IMR-90 (cell line): Measurements from ENCODE around the gene FAM117B. TPM values are rescaled to one million over a fixed set of nuclear protein-coding genes. Genes with fewer than 3 reads are reported as not detected.

ENCODE experiments used
- ATAC-seq: fragments of 200-7000 bp; cut with Tn5 transposase; 2 replicates; pipeline ENCODE4 v1.9.1; 2020; ENCODE audit warnings: low read depth, mild to moderate bottlenecking, moderate library complexity
- BruUV-seq: library from RNA; stranded (reverse); fragments of 400-500 nt; replicated peaks from 2 replicates; lab custom pipeline; 2021; lab: Mats Ljungman, UMichigan
- CTCF ChIA-PET: fragments of 300-600 bp; formaldehyde crosslinking; extraction: SDS; loops from one replicate; lab custom pipeline; 2021; ENCODE audit warnings: antibody characterized with exemption; lab: Yijun Ruan, JAX
- POLR2A ChIA-PET: fragments of 300-600 bp; sonication (Branson Sonifier 250); formaldehyde crosslinking; loops from one replicate; lab custom pipeline; 2022; ENCODE audit warnings: antibody characterized with exemption; ENCODE audit not compliant: unreplicated experiment; lab: Charles Lee
- DNase-seq: peaks from one replicate; pipeline ENCODE4 v3.0.0; 2013
- H2AFZ ChIP-seq: replicated peaks from 2 replicates; pipeline ENCODE3; 2013; ENCODE audit warnings: low read length, mild to moderate bottlenecking; ENCODE audit not compliant: poor library complexity
- H2AK5ac ChIP-seq: 2 replicates; pipeline ENCODE4 v1.6.1; 2013; ENCODE audit warnings: low read depth, low read length, inconsistent platforms
- H2AK9ac ChIP-seq: replicated peaks from 2 replicates; pipeline ENCODE3; 2013; ENCODE audit warnings: mild to moderate bottlenecking, low read depth, low read length, moderate library complexity; ENCODE audit not compliant: poor library complexity
- H2BK120ac ChIP-seq: 2 replicates; pipeline ENCODE4 v1.6.1; 2013; ENCODE audit warnings: low read depth, low read length, inconsistent platforms
- H2BK15ac ChIP-seq: 3 replicates; pipeline ENCODE4 v1.6.1; 2013; ENCODE audit warnings: low read depth, low read length, inconsistent platforms
- H2BK20ac ChIP-seq: 2 replicates; pipeline ENCODE4 v1.6.1; 2013; ENCODE audit warnings: low read depth, mild to moderate bottlenecking, inconsistent platforms, low read length, moderate library complexity
- H2BK5ac ChIP-seq: 2 replicates; pipeline ENCODE4 v1.6.1; 2013; ENCODE audit warnings: mild to moderate bottlenecking, low read depth, low read length, inconsistent platforms; ENCODE audit not compliant: poor library complexity, severe bottlenecking
- H3K14ac ChIP-seq: replicated peaks from 2 replicates; pipeline ENCODE4 v1.6.1; 2013; ENCODE audit warnings: low read depth, low read length, inconsistent platforms
- H3K18ac ChIP-seq: 2 replicates; pipeline ENCODE4 v1.6.1; 2013; ENCODE audit warnings: low read depth, low read length, control low read depth
- H3K23ac ChIP-seq: 2 replicates; pipeline ENCODE4 v1.6.1; 2013; ENCODE audit warnings: low read depth, low read length, inconsistent platforms
- H3K27ac ChIP-seq: 2 replicates; pipeline ENCODE4 v1.5.1; 2013; ENCODE audit warnings: mild to moderate bottlenecking, control low read depth, low read length; ENCODE audit not compliant: insufficient read depth
- H3K27me3 ChIP-seq: 2 replicates; pipeline ENCODE4 v1.6.1; 2013; ENCODE audit warnings: low read length; ENCODE audit not compliant: control insufficient read depth, insufficient read depth
- H3K36me3 ChIP-seq: 2 replicates; pipeline ENCODE4 v1.6.1; 2013; ENCODE audit warnings: low read length, mixed read lengths; ENCODE audit not compliant: control insufficient read depth, insufficient read depth
- H3K4ac ChIP-seq: 2 replicates; pipeline ENCODE4 v1.6.1; 2013; ENCODE audit warnings: low read depth, low read length, inconsistent platforms
- H3K4me1 ChIP-seq: 2 replicates; pipeline ENCODE4 v1.6.1; 2013; ENCODE audit warnings: low read length, mixed read lengths; ENCODE audit not compliant: control insufficient read depth, insufficient read depth
- H3K4me2 ChIP-seq: 2 replicates; pipeline ENCODE4 v1.6.1; 2013; ENCODE audit warnings: low read depth, mild to moderate bottlenecking, control low read depth, low read length, moderate library complexity
- H3K4me3 ChIP-seq: 2 replicates; pipeline ENCODE4 v1.5.1; 2013; ENCODE audit warnings: low read depth, mild to moderate bottlenecking, control low read depth, low read length, moderate library complexity; ENCODE audit not compliant: insufficient read depth
- H3K56ac ChIP-seq: 2 replicates; pipeline ENCODE4 v1.6.1; 2013; ENCODE audit warnings: low read length, inconsistent platforms; ENCODE audit not compliant: insufficient read depth; ENCODE audit errors: extremely low read depth
- H3K79me1 ChIP-seq, 2 experiments: 2 replicates each; pipeline ENCODE4 v1.6.1; 2013; ENCODE audit warnings: low read length in 2 of 2, inconsistent platforms in 1 of 2, low read depth in 1 of 2
- H3K9ac ChIP-seq: 2 replicates; pipeline ENCODE4 v1.6.1; 2013; ENCODE audit warnings: low read depth, low read length, control low read depth
- H3K9me1 ChIP-seq: 2 replicates; pipeline ENCODE4 v1.6.1; 2013; ENCODE audit warnings: low read length, inconsistent platforms; ENCODE audit not compliant: insufficient read depth
- H3K9me3 ChIP-seq: 2 replicates; pipeline ENCODE4 v1.6.1; 2013; ENCODE audit warnings: low read length; ENCODE audit not compliant: control insufficient read depth, insufficient read depth
- H4K20me1 ChIP-seq: 2 replicates; pipeline ENCODE4 v1.6.1; 2013; ENCODE audit warnings: low read length, inconsistent platforms; ENCODE audit not compliant: insufficient read depth
- H4K5ac ChIP-seq: 2 replicates; pipeline ENCODE4 v1.6.1; 2013; ENCODE audit warnings: mild to moderate bottlenecking, low read depth, low read length, control low read depth
- H4K8ac ChIP-seq, 2 experiments: 2 replicates each; pipeline ENCODE4 v1.6.1; 2013; ENCODE audit warnings: low read depth in 2 of 2, low read length in 2 of 2, control low read depth in 1 of 2, inconsistent platforms in 1 of 2
- H4K91ac ChIP-seq: 2 replicates; pipeline ENCODE4 v1.6.1; 2013; ENCODE audit warnings: low read depth, low read length, inconsistent platforms; ENCODE audit not compliant: insufficient read depth
- MXI1 ChIP-seq: IDR thresholded peaks from 2 replicates; pipeline ENCODE4 v1.6.1; 2012; ENCODE audit warnings: low read depth, mild to moderate bottlenecking, low read length, moderate library complexity, borderline replicate concordance
- WGBS, 2 experiments: methylation state at CpG; one replicate each; pipeline versions ENCODE4 v1.1.5 to v1.1.7; 2013; ENCODE audit warnings: missing lambda C conversion rate in 2 of 2; ENCODE audit not compliant: insufficient read length in 1 of 2; ENCODE audit errors: extremely low coverage in 2 of 2; 5-methylcytosine and 5-hydroxymethylcytosine counted together
- dilution Hi-C: fragments of 300-500 bp; cut with HindIII; formaldehyde crosslinking; loops from one replicate; pipeline ENCODE4 v1.14.3; 2018; ENCODE audit warnings: low sequenced_read_pairs; ENCODE audit not compliant: unreplicated experiment
- in situ Hi-C: fragments of 300-500 bp; cut with MboI; formaldehyde crosslinking; loops from 3 replicates; pipeline ENCODE4 v1.14.3; 2019; ENCODE audit warnings: low sequenced_read_pairs, inconsistent platforms, mixed read lengths
- intact Hi-C: fragments of 100-400 bp; cut with micrococcal nuclease; formaldehyde crosslinking; loops from 2 replicates; pipeline ENCODE4 v1.10.0; 2022
- polyA plus RNA-seq, 3 experiments: library from polyadenylated mRNA; depleted of rRNA; stranded (reverse); fragments of >200 nt; gene quantifications; 2 replicates each; pipeline ENCODE4 v1.2.3, GENCODE V29; 2012; ENCODE audit warnings: low replicate concordance in 1 of 3
- total RNA-seq: library from RNA; depleted of rRNA; stranded (reverse); fragments of >200 nt; gene quantifications from 2 replicates; pipeline ENCODE4 v1.2.3, GENCODE V29; 2012

FAM117B gene
- total and polyA plus RNA-seq, 2 of the 4 experiments (the other 2 are of a cell fraction): 0.54 to 0.79 TPM

GRCh38 chr2:202790676-202791075, 155.9 kb downstream of the FAM117B start:
- Histone ChIP-seq H3K9ac (no peak overlapping the region), H3K4me1 (no peaks in the 10 kb centered on the region), H3K27ac (no peak overlapping the region), H4K8ac (no peak overlapping the region), H2BK5ac (no peak overlapping the region), H3K23ac (no peak overlapping the region), H3K18ac (no peak overlapping the region), H2BK20ac (no peak overlapping the region), H3K4ac (no peak overlapping the region), H3K4me2 (no peak overlapping the region), H2AFZ (no peak overlapping the region), H4K20me1 (no peaks in the 10 kb centered on the region), H2AK9ac (no peak overlapping the region), H2BK120ac (no peak overlapping the region), H4K91ac (no peak overlapping the region), H3K9me1 (no peaks in the 10 kb centered on the region; the same call in 1 of the 2 replicates), H4K5ac (no peak overlapping the region), H3K36me3 (no peaks in the 10 kb centered on the region), H2AK5ac (no peak overlapping the region), H3K14ac (no peak overlapping the region), H3K4me3 (no peak overlapping the region), H2BK15ac (no peak overlapping the region), H3K56ac (no peak overlapping the region), H3K27me3 (no peaks in the 10 kb centered on the region), H3K79me1 (no peaks in the 10 kb centered on the region), H3K9me3 (no peaks in the 10 kb centered on the region)
- intact Hi-C loops: no loop called here
- peak; percentile 13 for DNase-seq
- ChIA-PET POLR2A (no interaction called here), CTCF (no interaction called here)
- ATAC-seq: no peak
- in situ Hi-C loops: no loop called here
- dilution Hi-C loops: no loop called here
- BruUV-seq: no TSS peak
- no peak for TF ChIP-seq MXI1
- WGBS, 2 experiments: no CpG with 5 or more reads among the region's 2 CpGs
